C4-2B (cell line): ENCODE measurements around the gene PAX6.

Experiments
- CTCF ChIP-seq: fragments of 450-650 bp; conservative IDR thresholded peaks from 2 replicates; pipeline ENCODE4 v1.5.1; 2017; ENCODE audit warnings: mild to moderate bottlenecking
- ZFX ChIP-seq: fragments of 450-650 bp; IDR thresholded peaks from 2 replicates; pipeline ENCODE4 v1.6.1; 2017

GRCh38 chr11:31830406-31830805 lies 19.3 kb upstream of the PAX6 start:
- TF ChIP-seq CTCF (no peak), ZFX (no peak)
